Endothelial cell of umbilical vein (primary cell): ENCODE measurements around the gene ACOX1. TPM values are rescaled to one million over a fixed set of nuclear protein-coding genes. Genes with fewer than 3 reads are reported as not detected.

ENCODE experiments used
- BruUV-seq: library from RNA; stranded (reverse); fragments of 400-500 nt; replicated peaks from 2 replicates; lab custom pipeline; 2021; lab: Mats Ljungman, UMichigan
- CTCF ChIA-PET: fragments of 300-600, 350-600 bp; sonication (Branson Sonifier 250); formaldehyde crosslinking; loops from one replicate; lab custom pipeline; 2021; ENCODE audit warnings: antibody characterized with exemption, inconsistent platforms; lab: Charles Lee
- POLR2A ChIA-PET: fragments of 300-600, 350-600 bp; sonication (Branson Sonifier 250); formaldehyde crosslinking; loops from one replicate; lab custom pipeline; 2021; ENCODE audit warnings: antibody characterized with exemption, inconsistent platforms; lab: Charles Lee
- DNase-seq: peaks from one replicate; pipeline ENCODE4 v3.0.0-alpha.2; 2011; ENCODE audit warnings: low read depth, low spot score
- FAIRE-seq: peaks from 2 replicates; lab custom pipeline; 2011; peaks lifted over from hg19 to GRCh38; lab: Jason Lieb, UNC
- H2AFZ ChIP-seq: 2 replicates; pipeline ENCODE4 v1.6.0; 2012; ENCODE audit warnings: low read depth, low read length, control low read depth, inconsistent platforms
- H3K27ac ChIP-seq: 2 replicates; pipeline ENCODE4 v1.5.1; 2011; ENCODE audit warnings: low read depth, mild to moderate bottlenecking, control low read depth, low read length, moderate library complexity; ENCODE audit not compliant: insufficient read depth
- H3K27me3 ChIP-seq, 2 experiments: 2 replicates each; pipeline versions ENCODE4 v1.6.0 to v1.6.1; 2011; ENCODE audit warnings: low read length in 2 of 2, mixed read lengths in 1 of 2; ENCODE audit not compliant: control insufficient read depth in 2 of 2, insufficient read depth in 2 of 2
- H3K36me3 ChIP-seq, 2 experiments: 2 replicates in 1 of 2; 3 replicates in 1 of 2; pipeline ENCODE4 v1.5.1; 2011; ENCODE audit warnings: low read length in 2 of 2, mild to moderate bottlenecking in 1 of 2, moderate library complexity in 1 of 2; ENCODE audit not compliant: control insufficient read depth in 2 of 2, insufficient read depth in 2 of 2; ENCODE audit errors: extremely low read depth in 1 of 2
- H3K4me1 ChIP-seq: 3 replicates; pipeline ENCODE4 v1.5.1; 2011; ENCODE audit warnings: mild to moderate bottlenecking, low read length; ENCODE audit not compliant: control insufficient read depth, insufficient read depth; ENCODE audit errors: extremely low read depth
- H3K4me2 ChIP-seq: 2 replicates; pipeline ENCODE4 v1.6.1; 2011; ENCODE audit warnings: low read length, control low read depth, mixed read lengths; ENCODE audit not compliant: insufficient read depth
- H3K4me3 ChIP-seq, 3 experiments: fragments of 200-600 bp in 1 of 3; sonication (generic), shearing (Covaris generic) in 1 of 3; replicated peaks in 1 of 3; 2 replicates each; pipeline ENCODE4 v1.5.1; 2011 to 2016; ENCODE audit warnings: control low read depth in 3 of 3, low read length in 3 of 3, mild to moderate bottlenecking in 2 of 3, inconsistent platforms in 1 of 3, low read depth in 1 of 3, moderate library complexity in 1 of 3; ENCODE audit not compliant: insufficient read depth in 1 of 3
- H3K79me2 ChIP-seq: 2 replicates; pipeline ENCODE4 v1.6.0; 2012; ENCODE audit warnings: low read length, inconsistent platforms; ENCODE audit not compliant: control insufficient read depth, insufficient read depth
- H3K9ac ChIP-seq: replicated peaks from 2 replicates; pipeline ENCODE3; 2011; ENCODE audit warnings: low read length, control low read depth; ENCODE audit not compliant: insufficient read depth; ENCODE audit errors: extremely low read depth
- H3K9me1 ChIP-seq: replicated peaks from 3 replicates; pipeline ENCODE4 v1.6.0; 2011; ENCODE audit warnings: mild to moderate bottlenecking, low read length; ENCODE audit not compliant: control insufficient read depth, insufficient read depth; ENCODE audit errors: extremely low read depth
- H3K9me3 ChIP-seq: replicated peaks from 2 replicates; pipeline ENCODE4 v1.5.1; 2012; ENCODE audit warnings: low read length, inconsistent platforms; ENCODE audit not compliant: control insufficient read depth, insufficient read depth
- H4K20me1 ChIP-seq: replicated peaks from 2 replicates; pipeline ENCODE3; 2011; ENCODE audit warnings: mild to moderate bottlenecking, low read length; ENCODE audit not compliant: control insufficient read depth, insufficient read depth; ENCODE audit errors: extremely low read depth
- CTCF ChIP-seq, 2 donors: IDR thresholded peaks; 1 replicate in 1 of 2; 2 replicates in 1 of 2; pipeline ENCODE4 v1.5.1; 2011; ENCODE audit warnings: low read length in 2 of 2, mild to moderate bottlenecking in 2 of 2, moderate library complexity in 2 of 2, control low read depth in 1 of 2, inconsistent platforms in 1 of 2, low read depth in 1 of 2; ENCODE audit not compliant: insufficient read depth in 1 of 2; ENCODE audit errors: extremely low read depth in 1 of 2
- EZH2 ChIP-seq: IDR thresholded peaks from 2 replicates; pipeline ENCODE4 v1.6.1; 2012; ENCODE audit warnings: borderline replicate concordance, low read depth, mild to moderate bottlenecking, moderate library complexity, low read length, inconsistent platforms; ENCODE audit not compliant: severe bottlenecking
- FOS ChIP-seq: IDR thresholded peaks from 2 replicates; pipeline ENCODE4 v1.6.1; 2011; ENCODE audit warnings: mild to moderate bottlenecking, low read length, moderate library complexity, borderline replicate concordance; ENCODE audit not compliant: insufficient read depth
- GATA2 ChIP-seq: IDR thresholded peaks from 2 replicates; pipeline ENCODE4 v1.7.0; 2011; ENCODE audit warnings: low read depth, mild to moderate bottlenecking, moderate library complexity, mixed read lengths, low read length; ENCODE audit not compliant: insufficient read length, insufficient read depth
- JUN ChIP-seq: IDR thresholded peaks from 2 replicates; pipeline ENCODE4 v1.6.1; 2011; ENCODE audit warnings: borderline replicate concordance, low read depth; ENCODE audit not compliant: insufficient read length, insufficient read depth
- MAX ChIP-seq: IDR thresholded peaks from 2 replicates; pipeline ENCODE4 v1.6.1; 2011; ENCODE audit not compliant: insufficient read depth, insufficient read length
- MYC ChIP-seq: IDR thresholded peaks from one replicate; pipeline ENCODE4 v1.6.1; 2011; ENCODE audit warnings: mild to moderate bottlenecking, low read depth, low read length
- POLR2A ChIP-seq: IDR thresholded peaks from 2 replicates; pipeline ENCODE4 v1.6.1; 2012; ENCODE audit warnings: low read depth, mild to moderate bottlenecking, control low read depth, low read length
- POLR2AphosphoS5 ChIP-seq: IDR thresholded peaks from 2 replicates; pipeline ENCODE4 v1.6.1; 2012; ENCODE audit warnings: low read depth, mild to moderate bottlenecking, control low read depth, low read length, moderate library complexity; ENCODE audit not compliant: insufficient read depth
- dilution Hi-C: fragments of 300-500 bp; cut with MboI; formaldehyde crosslinking; loops from one replicate; pipeline ENCODE4 v1.15.0; 2019; ENCODE audit warnings: low sequenced_read_pairs; ENCODE audit not compliant: extremely low pct_ligation_motif_present
- intact Hi-C: fragments of 100-400 bp; cut with micrococcal nuclease; formaldehyde crosslinking; loops from one replicate; pipeline ENCODE4 v1.10.0; 2022
- polyA plus RNA-seq, 4 experiments: library from polyadenylated mRNA; depleted of rRNA in 3 of 4; stranded (reverse) in 3 of 4; unstranded in 1 of 4; fragments of >200 nt; gene quantifications; 2 replicates each; pipeline versions ENCODE4 v1.2.1 to v1.2.3, GENCODE V29; 2011 to 2012; ENCODE audit warnings: missing spikeins in 1 of 4
- total RNA-seq: library from RNA; stranded (reverse); gene quantifications from 2 replicates; pipeline ENCODE4 v1.2.3, GENCODE V29; 2021

ACOX1 gene
- total and polyA plus RNA-seq, 2 donors (not counting 3 experiments of a cell fraction or from before 2014, with no cell fraction given), result 17.9 to 45.1 TPM

GRCh38 chr17:75917141-75917916 lies 61.6 kb downstream of the ACOX1 start:
- Histone ChIP-seq H3K79me2 (no peaks in the 10 kb centered on the region), H3K9me3 (no peaks in the 10 kb centered on the region), H3K4me3 (no peak overlapping the region), H3K9me1 (no peaks in the 10 kb centered on the region), H3K27ac (no peak overlapping the region), H3K4me2 (no peak overlapping the region), H2AFZ (no peak overlapping the region), H3K36me3 (no peaks in the 10 kb centered on the region), H3K9ac (no peak overlapping the region), H3K4me1 (no peaks in the 10 kb centered on the region), H3K27me3 (no peaks in the 10 kb centered on the region), H4K20me1 (no peaks in the 10 kb centered on the region)
- BruUV-seq, result no TSS peak
- intact Hi-C loops, result no loop called here
- ChIA-PET CTCF (interaction anchor here (4.7 kb wide), 1 partner anchor 11 kb away, joined by 23 read pairs; no protein-coding TSS in a partner anchor), POLR2A (no interaction called here)
- TF ChIP-seq JUN (no peak), MYC (no peak), FOS (no peak)
- no peak for FAIRE-seq
- DNase-seq, result no peak
- dilution Hi-C loops, result no loop called here

- no peaks in the 10 kb centered on the region for H3K36me3 ChIP-seq
- no peak for DNase-seq
- no peak overlapping the region for H2AFZ ChIP-seq
- no peaks in the 10 kb centered on the region for H3K4me1 ChIP-seq
- no TSS peak for BruUV-seq
- H3K27ac ChIP-seq, result no peak overlapping the region
- POLR2A ChIA-PET, result interaction anchor here (1.1 kb wide), 1 partner anchor 10 kb away, joined by 3 read pairs; no protein-coding TSS in a partner anchor
- no peak overlapping the region for H3K9ac ChIP-seq
- H3K4me2 ChIP-seq, result no peak overlapping the region
- no peaks in the 10 kb centered on the region for H4K20me1 ChIP-seq
- intact Hi-C loops (no loop called here), dilution Hi-C loops (no loop called here)
- H3K9me1 ChIP-seq, result no peaks in the 10 kb centered on the region
- H3K9me3 ChIP-seq, result no peaks in the 10 kb centered on the region
- no peaks in the 10 kb centered on the region for H3K79me2 ChIP-seq
- CTCF ChIA-PET, result interaction anchor here (1.2 to 4.7 kb wide), 6 partner anchors 10 to 99 kb away, joined by 3 to 23 read pairs (median 6); partner anchors contain the start of genes CDK3 and MRPL38
- no peaks in the 10 kb centered on the region for H3K27me3 ChIP-seq
- H3K4me3 ChIP-seq, result no peak overlapping the region
- FAIRE-seq, result no peak
- TF ChIP-seq MAX (no peak), JUN (no peak), FOS (no peak), EZH2 (no peak), POLR2AphosphoS5 (no peak), POLR2A (no peak), GATA2 (no peak), CTCF (IDR thresholded peaks at IDR 0.05; ENCODE audit: extremely low read depth in 1 of 2, insufficient read depth in 1 of 2, low read depth in 1 of 2, low read length in 2 of 2) (no peak), MYC (no peak)
Measured at GRCh38 chr17:75915268-75915667, 63.7 kb downstream of the ACOX1 start.
